Suprapubic skin (tissue), 3 donors: ENCODE data around the gene LRP1B.

Experiments used
- POLR2A ChIP-seq, 2 donors: fragments of 450-650 bp; IDR thresholded peaks; one replicate each; pipeline ENCODE4 v1.6.1; 2017; ENCODE audit warnings: antibody characterized with exemption in 2 of 2, mild to moderate bottlenecking in 2 of 2, moderate library complexity in 2 of 2
- TF ChIP-seq, protein P1 (sequence below), 2 donors: fragments of 200-600 bp in 1 of 2; fragments of 450-650 bp in 1 of 2; sonication (generic) in 1 of 2; IDR thresholded peaks; one replicate each; pipeline ENCODE4 v1.5.1; 2016 to 2019; ENCODE audit warnings: antibody characterized with exemption in 2 of 2, mild to moderate bottlenecking in 1 of 2, moderate library complexity in 1 of 2

DNA sequence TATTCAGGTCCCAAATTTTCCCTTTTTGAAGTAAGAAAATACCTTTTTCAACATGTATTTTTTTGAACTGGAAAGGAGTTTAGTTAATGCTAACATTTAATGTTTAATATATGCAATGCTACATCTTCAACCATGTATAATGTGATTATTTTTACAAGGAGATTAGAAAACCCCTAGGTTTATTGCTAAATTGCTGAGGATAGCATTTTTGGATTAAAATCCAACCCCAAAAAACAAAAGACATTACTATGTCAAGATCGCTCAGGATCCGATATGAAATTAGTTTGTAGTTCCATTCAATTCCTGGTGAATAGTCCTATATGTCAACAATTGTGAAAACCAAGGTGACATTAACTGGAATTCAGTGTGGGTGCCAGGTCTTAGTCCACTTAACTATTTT, 35.2 kb downstream of the LRP1B start:
- TF ChIP-seq, protein P1, sequence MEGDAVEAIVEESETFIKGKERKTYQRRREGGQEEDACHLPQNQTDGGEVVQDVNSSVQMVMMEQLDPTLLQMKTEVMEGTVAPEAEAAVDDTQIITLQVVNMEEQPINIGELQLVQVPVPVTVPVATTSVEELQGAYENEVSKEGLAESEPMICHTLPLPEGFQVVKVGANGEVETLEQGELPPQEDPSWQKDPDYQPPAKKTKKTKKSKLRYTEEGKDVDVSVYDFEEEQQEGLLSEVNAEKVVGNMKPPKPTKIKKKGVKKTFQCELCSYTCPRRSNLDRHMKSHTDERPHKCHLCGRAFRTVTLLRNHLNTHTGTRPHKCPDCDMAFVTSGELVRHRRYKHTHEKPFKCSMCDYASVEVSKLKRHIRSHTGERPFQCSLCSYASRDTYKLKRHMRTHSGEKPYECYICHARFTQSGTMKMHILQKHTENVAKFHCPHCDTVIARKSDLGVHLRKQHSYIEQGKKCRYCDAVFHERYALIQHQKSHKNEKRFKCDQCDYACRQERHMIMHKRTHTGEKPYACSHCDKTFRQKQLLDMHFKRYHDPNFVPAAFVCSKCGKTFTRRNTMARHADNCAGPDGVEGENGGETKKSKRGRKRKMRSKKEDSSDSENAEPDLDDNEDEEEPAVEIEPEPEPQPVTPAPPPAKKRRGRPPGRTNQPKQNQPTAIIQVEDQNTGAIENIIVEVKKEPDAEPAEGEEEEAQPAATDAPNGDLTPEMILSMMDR (IDR thresholded peaks at IDR 0.05): no peak
- no peak for TF ChIP-seq POLR2A (IDR thresholded peaks at IDR 0.05)
